NCI-H2227 (cell line): ENCODE results near the gene GALNT6.
"Not testable (repeated sequence)": the region's sequence is repeated elsewhere in the genome, so short reads cannot be mapped to it uniquely, and the experiment has no call there.

Experiments
- DNase-seq: peaks from one replicate; lab custom pipeline; 2025; ENCODE audit not compliant: unreplicated experiment; lab: John Stamatoyannopoulos, UW

Gene GALNT6

DNA sequence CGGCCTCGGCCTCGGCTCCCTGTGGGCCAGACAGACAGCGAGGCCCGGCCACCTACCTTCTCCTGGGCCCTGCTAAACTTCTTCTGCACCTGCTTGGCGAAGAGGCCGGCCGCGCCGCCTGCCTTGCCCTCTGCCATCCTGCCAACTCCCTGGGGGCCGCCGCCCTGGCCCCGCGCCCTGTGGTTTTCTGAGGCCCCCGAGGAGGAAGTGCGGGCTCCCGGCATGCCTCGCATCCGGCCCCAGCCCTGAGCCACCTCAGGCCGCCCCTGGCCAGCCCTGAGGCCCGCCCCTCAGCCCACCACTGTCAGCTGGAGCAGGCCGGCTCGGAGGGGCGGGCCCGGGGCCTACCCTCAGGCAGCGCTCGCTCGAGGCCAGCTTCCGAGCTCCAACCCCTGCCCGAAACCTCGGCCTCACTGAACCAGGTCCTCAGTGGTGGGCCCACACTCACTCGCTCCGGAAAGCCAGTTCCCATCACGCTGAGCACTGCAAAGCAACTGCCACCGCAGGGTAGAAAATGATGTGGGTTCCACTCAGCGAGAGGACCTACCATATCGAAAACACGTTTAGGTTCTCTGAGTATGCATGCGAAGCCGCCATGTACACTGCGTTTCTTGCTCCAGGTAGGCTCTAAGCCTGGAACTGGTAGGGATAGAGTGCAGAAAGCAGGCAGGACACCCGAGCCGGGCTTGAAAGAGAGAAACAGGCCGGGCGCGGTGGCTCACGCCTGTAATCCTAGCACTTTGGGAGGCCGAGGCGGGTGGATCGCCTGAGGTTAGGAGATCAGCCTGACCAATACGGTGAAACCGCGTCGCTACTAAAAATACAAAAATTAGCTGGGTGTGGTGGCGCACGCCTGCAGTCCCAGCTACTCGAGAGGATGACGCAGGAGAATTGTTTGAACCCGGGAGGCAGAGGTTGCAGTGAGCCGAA lies 67.0 kb downstream of the GALNT6 start, which contains the start of gene BIN2:
Gene BIN2, minus strand, starts transcription at position 209 of the 930 bp plus-strand sequence. Its CDS starts 72 bp downstream, at position 137.
- no peak for DNase-seq

GRCh38 chr12:51323317-51323960 lies 67.8 kb downstream of the GALNT6 start:
- DNase-seq: no peak

DNA sequence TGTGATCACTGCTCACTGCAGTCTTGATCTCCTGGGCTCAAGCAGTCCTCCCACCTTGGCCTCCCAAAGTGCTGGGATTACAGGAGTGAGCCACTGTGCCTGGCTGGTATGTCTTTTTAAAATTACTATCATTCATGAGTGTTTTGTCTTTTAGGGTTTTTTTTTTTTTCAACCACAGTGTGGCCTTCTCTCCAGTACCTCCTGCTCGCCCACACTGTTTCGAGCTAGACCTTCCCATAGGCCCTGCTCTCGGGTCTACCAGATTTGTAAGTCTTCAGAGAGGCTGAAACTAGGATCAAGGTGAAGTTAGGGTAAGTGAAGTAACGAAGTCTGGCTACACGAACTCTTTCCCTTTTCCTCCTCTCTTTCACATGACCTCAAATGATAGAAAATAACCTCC lies 68.8 kb downstream of the GALNT6 start:
- DNase-seq: no peak

GRCh38 chr12:51321882-51322281 lies 69.3 kb downstream of the GALNT6 start:
- DNase-seq: no peak

- no peak for DNase-seq
Observed at GRCh38 chr12:51320695-51321320, 70.4 kb downstream of the GALNT6 start.

DNA sequence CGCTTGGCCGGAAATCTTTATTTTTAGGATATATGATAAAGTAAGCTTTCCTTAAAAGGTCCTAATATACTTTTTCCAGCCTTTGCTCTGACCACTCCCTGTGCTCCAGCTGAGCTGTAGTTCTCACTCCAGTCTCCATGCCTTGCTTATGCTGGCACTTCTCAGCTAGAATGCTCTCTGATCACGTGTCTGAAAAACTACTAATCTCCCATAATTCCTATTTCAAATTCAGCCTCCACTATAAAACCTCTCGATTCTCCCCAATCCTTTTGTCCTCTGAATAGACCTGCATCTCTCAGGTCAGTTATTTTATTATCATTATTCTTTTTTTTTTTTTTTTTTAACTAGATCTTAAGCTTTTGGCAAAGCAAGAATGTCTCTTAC lies 70.9 kb downstream of the GALNT6 start:
- DNase-seq: no peak

GRCh38 chr12:51318846-51319599 lies 72.2 kb downstream of the GALNT6 start:
- DNase-seq: no peak

DNA sequence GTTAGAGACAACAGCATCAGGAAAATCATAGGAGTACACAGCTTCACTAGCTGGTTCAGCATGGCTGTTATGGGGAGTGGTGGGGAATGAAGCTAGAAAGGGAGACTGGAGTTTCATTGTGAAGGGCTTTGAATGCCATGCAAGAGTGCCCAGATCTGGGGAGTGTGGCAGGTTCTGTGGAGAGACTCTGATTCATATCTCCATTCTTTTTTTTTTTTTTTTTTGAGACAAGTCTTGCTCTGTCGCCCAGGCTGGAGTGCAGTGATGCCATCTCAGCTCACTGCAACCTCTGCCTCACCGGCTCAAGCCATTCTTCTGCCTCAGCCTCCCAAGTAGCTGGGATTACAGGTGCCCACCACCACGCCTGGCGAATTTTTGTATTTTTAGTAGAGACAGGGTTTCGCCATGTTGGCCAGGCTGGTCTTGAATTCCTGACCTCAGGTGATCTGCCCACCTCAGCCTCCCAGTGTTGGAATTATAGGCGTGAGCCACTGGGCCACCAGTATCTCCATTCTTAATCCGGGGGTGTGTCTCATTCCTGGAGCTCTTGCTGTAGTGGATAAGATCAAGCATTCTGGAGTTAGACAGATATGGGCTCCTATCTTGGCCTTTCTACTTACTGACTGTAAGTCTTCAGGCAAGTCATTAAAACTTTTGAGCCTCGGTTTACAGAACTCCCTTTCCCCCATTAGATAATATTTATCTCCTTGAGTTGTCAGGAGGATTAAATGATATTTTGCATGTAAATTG lies 73.0 kb downstream of the GALNT6 start:
- DNase-seq: not testable (repeated sequence)

- no peak for DNase-seq
Observed at GRCh38 chr12:51311389-51311788, 79.8 kb downstream of the GALNT6 start.

DNA sequence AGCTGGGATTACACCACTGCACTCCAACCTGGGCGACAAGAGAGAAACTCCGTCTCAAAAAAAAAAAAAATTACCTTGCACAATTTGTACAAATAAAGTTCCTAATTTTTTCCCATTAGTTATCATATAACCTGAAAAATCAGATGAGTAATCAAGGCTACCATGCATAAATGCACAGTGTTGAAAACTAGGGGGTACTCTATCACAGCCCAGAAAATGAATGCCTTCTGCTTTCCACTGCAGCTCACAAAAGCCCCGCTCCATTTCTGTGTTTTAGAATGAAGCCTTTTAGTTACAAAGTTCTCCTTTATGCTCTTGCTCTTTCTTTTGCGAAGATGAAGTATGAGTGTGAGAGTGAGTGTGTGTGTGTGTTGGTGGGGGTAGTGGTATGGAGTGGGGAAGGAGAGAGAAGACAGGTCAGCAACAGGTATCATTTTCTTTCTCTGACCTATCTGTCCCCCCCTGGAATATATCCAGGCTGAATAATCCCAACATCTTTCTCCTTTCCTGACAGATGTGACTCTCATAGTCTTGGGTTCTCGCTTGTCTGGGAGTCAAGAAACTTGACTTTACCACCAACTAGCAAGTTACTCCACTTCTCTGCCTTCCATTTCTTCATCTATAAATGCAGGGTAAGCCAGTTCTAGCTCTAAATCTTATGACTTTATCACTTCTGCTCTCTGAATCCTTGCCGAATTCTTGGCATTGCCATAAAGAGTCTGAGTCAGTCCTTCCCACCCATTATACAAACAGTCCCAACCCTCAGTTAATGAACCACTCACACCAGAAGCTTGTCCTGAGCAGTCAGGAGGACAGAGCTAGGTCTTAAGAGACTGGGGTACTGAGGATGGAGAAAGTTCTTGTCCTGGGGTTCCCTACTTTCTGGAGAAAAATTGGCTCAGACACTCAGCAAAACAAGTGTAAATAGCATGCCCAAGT lies 83.3 kb downstream of the GALNT6 start:
- DNase-seq: no peak

- no peak for DNase-seq
Observed at GRCh38 chr12:51306507-51306906, 84.7 kb downstream of the GALNT6 start.
